ENCODE results near the gene ARHGDIB.

ARHGDIB gene

DNA sequence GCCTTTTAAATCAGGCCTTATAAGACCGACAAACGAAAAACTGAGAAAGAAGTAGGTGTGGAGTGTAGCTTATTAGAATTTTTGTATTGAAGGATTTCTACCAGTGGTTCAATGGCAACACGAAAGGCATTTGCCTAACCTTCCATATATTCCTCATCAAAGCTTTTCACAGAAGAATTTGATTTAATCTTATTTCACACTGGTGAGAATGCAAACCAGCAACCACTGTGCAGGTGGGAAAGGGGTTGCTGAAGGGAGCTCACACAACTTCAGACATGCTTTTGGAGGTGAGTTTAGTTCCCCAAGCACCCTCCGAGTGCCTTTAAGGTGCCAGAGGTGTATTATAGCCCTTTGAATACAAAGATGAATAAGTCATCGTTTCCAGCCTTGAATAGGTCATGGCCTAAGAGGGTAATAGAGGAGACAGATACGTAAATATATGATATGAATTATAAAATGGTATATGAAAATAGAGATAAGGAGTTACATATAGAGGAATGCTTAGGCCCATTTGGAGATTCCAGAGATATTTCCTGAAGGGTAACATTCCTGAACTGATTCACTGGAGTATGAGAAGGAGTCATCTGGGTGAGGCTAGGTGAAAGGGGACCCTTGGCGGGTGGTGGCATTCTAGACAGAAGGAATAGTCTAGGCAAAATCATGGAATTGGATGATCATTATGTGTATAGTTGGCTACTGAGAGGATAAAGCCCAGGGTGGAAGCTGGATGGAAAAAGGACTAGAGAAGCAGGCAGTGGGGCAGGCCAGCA is 29.4 kb downstream of the ARHGDIB start:
- no peak for DNase-seq (ENCODE audit: low spot score)
- TF ChIP-seq, protein P1, sequence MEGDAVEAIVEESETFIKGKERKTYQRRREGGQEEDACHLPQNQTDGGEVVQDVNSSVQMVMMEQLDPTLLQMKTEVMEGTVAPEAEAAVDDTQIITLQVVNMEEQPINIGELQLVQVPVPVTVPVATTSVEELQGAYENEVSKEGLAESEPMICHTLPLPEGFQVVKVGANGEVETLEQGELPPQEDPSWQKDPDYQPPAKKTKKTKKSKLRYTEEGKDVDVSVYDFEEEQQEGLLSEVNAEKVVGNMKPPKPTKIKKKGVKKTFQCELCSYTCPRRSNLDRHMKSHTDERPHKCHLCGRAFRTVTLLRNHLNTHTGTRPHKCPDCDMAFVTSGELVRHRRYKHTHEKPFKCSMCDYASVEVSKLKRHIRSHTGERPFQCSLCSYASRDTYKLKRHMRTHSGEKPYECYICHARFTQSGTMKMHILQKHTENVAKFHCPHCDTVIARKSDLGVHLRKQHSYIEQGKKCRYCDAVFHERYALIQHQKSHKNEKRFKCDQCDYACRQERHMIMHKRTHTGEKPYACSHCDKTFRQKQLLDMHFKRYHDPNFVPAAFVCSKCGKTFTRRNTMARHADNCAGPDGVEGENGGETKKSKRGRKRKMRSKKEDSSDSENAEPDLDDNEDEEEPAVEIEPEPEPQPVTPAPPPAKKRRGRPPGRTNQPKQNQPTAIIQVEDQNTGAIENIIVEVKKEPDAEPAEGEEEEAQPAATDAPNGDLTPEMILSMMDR (IDR thresholded peaks at IDR 0.05; ENCODE audit: extremely low read depth, missing control alignments) = no peak

DNA sequence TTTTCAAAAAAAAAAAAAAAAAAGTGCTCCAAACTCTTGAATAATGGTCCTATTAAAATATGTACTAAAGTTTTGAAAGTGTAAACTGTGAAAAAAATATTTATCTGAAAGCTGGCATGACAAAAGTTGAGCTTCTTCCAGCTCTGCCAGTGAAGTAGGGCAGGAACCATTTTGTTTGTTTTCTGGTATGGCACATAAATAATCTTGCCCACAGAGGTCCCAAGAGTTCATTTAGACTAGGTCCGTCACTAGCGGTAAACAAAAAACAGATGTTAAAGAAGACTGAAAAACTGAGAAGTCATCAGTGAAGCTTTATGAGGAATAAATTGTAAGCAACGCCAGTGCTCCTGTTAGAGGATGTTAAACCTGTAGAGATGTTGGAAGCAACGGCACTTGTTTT is 30.0 kb downstream of the ARHGDIB start:
- DNase-seq (ENCODE audit: low spot score) = no peak

DNA sequence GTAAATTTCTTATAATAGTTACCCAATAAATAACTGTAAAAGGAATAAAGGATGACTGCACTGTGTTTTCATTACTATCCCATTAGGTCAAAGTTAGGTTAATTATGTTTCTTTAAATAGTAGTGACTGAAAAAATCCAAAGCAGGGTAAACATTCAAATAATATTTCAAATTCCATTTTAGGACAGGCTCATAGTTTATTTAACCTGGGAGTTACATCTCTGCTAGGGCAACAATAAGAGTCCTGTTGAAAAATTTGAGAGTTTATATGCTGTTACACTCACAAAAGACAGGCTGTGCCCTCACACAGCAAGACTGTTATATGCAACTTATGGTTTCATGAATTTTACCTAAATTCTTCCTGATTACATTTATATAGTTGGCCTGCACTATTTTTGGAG is 31.1 kb downstream of the ARHGDIB start:
- DNase-seq (ENCODE audit: low spot score) = no peak
- TF ChIP-seq, protein P1 (IDR thresholded peaks at IDR 0.05; ENCODE audit: extremely low read depth, missing control alignments) = no peak

More for the DNA sequence above, 30.0 kb downstream of the ARHGDIB start:
- TF ChIP-seq, protein P1 (IDR thresholded peaks at IDR 0.05; ENCODE audit: extremely low read depth, missing control alignments) = no peak

DNA sequence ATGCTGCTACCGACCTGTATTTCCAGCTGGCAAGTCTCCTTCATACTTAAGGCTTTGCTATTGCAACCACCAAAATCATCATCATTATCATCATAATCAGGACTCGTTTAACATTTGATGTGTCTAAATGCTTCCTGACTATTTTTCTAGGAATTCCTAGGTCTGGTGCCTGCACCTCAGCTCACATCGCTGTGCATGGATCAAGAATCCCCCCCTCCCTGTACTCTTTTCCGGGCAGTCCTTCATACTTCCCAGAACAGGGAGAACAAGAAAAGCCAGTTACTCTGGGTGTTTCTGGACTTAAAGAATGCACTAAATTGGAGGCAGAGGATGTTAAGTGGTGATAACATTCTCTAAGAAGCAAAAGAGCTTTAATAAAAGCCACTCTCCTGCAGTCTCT is 32.5 kb downstream of the ARHGDIB start:
- DNase-seq (ENCODE audit: low spot score) = no peak
- TF ChIP-seq, protein P1 (IDR thresholded peaks at IDR 0.05; ENCODE audit: extremely low read depth, missing control alignments) = no peak

DNA sequence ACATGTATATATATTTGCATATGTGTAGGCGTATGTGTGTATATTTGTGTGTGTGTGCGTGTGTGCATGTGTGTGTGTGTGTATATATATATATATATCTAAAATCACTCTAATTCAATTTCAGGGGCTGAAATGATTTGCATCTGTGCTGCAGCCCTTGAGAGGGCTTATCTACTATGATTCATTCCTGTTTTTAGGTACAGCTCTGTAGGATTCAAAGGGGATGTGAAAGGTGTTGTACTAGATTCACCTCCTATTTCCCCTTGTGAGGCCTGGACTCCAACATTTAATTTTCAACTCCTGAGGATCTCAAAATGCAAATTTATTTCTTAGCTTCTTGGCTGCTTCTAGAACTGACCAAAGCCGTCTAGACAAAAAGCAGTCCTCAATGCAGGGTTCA is 34.1 kb downstream of the ARHGDIB start:
- DNase-seq (ENCODE audit: low spot score) = no peak
- TF ChIP-seq, protein P1 (IDR thresholded peaks at IDR 0.05; ENCODE audit: extremely low read depth, missing control alignments) = no peak

DNA sequence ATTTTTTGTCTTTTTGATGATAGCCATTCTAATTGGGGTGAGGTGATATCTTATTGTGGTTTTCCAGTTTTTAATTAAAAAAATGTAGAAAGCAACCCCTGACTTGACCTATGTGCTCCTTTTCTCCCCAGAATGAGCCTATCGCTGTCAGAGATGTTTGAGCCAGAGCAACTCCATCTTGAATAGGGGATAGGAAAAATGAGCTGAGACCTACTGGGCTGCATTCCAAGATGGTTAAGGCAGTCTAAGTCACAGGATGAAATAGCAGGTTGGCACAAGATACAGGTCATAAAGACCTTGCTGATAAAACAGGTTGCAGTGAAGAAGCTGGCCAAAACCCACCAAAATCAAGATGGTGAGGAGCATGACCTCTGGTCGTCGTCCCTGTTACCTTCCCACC is 36.9 kb downstream of the ARHGDIB start:
- no peak for DNase-seq (ENCODE audit: low spot score)
- TF ChIP-seq, protein P1 (IDR thresholded peaks at IDR 0.05; ENCODE audit: extremely low read depth, missing control alignments) = no peak

DNA sequence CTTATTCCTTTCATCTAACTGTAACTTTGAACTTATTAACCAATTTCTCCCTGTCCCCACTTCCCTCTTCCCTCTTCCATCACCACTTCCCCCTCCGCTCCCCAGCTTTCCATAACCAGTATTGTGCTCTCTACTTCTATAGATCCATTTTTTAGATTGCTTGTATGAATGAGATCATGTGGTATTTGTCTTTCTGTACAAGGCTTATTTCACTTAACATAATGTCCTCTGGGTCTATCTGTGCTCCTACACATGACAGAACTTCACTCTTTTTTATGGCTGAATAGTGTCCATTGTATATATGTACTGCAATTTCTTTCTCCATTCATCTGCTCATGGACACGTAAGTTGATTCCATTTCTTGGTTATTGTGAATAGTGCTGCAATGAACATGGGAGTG is 37.5 kb downstream of the ARHGDIB start:
- TF ChIP-seq, protein P1 (IDR thresholded peaks at IDR 0.05; ENCODE audit: extremely low read depth, missing control alignments) = no peak
- DNase-seq (ENCODE audit: low spot score) = no peak
